ENCODE data around the gene KRT78. TPM values are rescaled to one million over a fixed set of nuclear protein-coding genes. Genes with fewer than 3 reads are reported as not detected.

The KRT78 gene
- polyA plus RNA-seq, 2 of the 4 experiments (the other 2 are of a cell fraction): 0.09 to 0.12 TPM

DNA sequence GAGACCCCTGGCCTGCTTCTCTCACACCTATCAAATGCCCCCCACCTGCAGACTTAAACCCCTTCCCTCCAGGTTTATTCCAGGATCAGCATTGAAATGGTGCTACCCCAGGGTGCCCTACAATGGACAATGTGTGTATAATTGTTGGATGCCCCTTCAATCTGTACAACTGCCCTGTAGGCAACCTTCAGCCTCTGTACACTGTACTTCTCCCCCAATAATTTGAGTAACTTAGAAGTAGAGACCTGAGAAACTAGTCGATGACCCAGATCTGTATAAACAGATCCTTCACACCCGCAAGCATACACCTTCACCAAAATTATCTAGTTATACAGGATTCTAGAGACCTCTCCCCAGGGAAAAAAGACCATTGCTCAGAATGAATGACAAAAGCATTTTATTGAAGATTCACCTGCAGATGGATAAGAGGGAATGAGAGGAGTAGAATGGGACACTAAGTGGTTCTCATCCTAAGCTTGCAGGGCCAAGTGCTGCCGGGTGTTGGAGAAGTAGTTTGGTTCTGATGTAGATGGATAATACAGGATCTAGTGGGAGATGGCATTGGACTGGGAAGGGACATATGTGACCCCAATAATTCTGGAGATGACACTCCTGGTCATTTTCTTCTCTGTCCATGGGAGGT is 42.5 kb downstream of the KRT78 start:
- POLR2A ChIA-PET: no interaction called here
- 93% methylated on average over 3 of the region's 3 CpGs for WGBS (ENCODE audit: missing lambda C conversion rate)

DNA sequence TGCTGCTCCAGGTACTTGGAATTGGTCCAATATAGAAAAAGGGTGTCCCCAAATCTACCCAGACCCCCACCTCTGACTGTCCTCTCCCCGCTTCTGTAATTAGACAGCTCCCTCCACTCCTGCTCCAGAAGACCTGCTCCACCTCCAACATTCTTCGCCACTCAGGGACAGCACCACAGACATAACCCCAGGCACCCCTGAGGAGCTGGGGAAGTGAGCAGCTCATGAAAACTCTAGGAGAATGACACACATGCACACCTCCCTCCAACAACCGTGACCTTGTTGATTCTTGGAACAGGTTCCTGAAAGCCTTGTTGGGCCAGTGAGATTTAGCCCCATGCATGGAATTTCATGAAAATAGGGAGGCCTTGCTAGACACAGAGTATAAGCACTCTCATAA is 43.1 kb downstream of the KRT78 start:
- peaks cover 37% of the 10 kb centered on the region for H3K4me1 ChIP-seq
- ChIA-PET CTCF (interaction anchor here (0.6 to 1.6 kb wide), 2 partner anchors 12 to 25 kb away, joined by 4 read pairs; no protein-coding TSS in a partner anchor), POLR2A (no interaction called here)
- no peak overlapping the region for H3K4me2 ChIP-seq
- ATAC-seq (no peak), FAIRE-seq (no peak), DNase-seq (ENCODE audit: low read depth in 1 of 2, low spot score in 1 of 2) (no peak)
- H3K9me3 ChIP-seq: no peaks in the 10 kb centered on the region
- H3K27ac ChIP-seq: no peak overlapping the region
- 82% methylated on average over 3 of the region's 3 CpGs for WGBS (ENCODE audit: missing lambda C conversion rate)
- no peak for TF ChIP-seq FOXS1 (CRISPR knock-in tag; IDR thresholded peaks at IDR 0.05)
- TF ChIP-seq, protein P1, sequence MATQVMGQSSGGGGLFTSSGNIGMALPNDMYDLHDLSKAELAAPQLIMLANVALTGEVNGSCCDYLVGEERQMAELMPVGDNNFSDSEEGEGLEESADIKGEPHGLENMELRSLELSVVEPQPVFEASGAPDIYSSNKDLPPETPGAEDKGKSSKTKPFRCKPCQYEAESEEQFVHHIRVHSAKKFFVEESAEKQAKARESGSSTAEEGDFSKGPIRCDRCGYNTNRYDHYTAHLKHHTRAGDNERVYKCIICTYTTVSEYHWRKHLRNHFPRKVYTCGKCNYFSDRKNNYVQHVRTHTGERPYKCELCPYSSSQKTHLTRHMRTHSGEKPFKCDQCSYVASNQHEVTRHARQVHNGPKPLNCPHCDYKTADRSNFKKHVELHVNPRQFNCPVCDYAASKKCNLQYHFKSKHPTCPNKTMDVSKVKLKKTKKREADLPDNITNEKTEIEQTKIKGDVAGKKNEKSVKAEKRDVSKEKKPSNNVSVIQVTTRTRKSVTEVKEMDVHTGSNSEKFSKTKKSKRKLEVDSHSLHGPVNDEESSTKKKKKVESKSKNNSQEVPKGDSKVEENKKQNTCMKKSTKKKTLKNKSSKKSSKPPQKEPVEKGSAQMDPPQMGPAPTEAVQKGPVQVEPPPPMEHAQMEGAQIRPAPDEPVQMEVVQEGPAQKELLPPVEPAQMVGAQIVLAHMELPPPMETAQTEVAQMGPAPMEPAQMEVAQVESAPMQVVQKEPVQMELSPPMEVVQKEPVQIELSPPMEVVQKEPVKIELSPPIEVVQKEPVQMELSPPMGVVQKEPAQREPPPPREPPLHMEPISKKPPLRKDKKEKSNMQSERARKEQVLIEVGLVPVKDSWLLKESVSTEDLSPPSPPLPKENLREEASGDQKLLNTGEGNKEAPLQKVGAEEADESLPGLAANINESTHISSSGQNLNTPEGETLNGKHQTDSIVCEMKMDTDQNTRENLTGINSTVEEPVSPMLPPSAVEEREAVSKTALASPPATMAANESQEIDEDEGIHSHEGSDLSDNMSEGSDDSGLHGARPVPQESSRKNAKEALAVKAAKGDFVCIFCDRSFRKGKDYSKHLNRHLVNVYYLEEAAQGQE (IDR thresholded peaks at IDR 0.05): no peak
- no peak for TF ChIP-seq SREBF2 (IDR thresholded peaks at IDR 0.05)
- no peak for TF ChIP-seq ZFP36 (IDR thresholded peaks at IDR 0.05; ENCODE audit: borderline replicate concordance, partially characterized antibody)
- TF ChIP-seq, protein P2, sequence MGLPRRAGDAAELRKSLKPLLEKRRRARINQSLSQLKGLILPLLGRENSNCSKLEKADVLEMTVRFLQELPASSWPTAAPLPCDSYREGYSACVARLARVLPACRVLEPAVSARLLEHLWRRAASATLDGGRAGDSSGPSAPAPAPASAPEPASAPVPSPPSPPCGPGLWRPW (IDR thresholded peaks at IDR 0.05): no peak
- no peak for TF ChIP-seq TFCP2L1 (CRISPR knock-in tag; IDR thresholded peaks at IDR 0.05)
- TF ChIP-seq, protein P3, sequence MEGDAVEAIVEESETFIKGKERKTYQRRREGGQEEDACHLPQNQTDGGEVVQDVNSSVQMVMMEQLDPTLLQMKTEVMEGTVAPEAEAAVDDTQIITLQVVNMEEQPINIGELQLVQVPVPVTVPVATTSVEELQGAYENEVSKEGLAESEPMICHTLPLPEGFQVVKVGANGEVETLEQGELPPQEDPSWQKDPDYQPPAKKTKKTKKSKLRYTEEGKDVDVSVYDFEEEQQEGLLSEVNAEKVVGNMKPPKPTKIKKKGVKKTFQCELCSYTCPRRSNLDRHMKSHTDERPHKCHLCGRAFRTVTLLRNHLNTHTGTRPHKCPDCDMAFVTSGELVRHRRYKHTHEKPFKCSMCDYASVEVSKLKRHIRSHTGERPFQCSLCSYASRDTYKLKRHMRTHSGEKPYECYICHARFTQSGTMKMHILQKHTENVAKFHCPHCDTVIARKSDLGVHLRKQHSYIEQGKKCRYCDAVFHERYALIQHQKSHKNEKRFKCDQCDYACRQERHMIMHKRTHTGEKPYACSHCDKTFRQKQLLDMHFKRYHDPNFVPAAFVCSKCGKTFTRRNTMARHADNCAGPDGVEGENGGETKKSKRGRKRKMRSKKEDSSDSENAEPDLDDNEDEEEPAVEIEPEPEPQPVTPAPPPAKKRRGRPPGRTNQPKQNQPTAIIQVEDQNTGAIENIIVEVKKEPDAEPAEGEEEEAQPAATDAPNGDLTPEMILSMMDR (IDR thresholded peaks at IDR 0.05): no peak
- no peak for TF ChIP-seq PHF8 (IDR thresholded peaks at IDR 0.05; ENCODE audit: borderline replicate concordance, low read depth)
- no peak for TF ChIP-seq FOSB (CRISPR knock-in tag; IDR thresholded peaks at IDR 0.05)
- TF ChIP-seq JUN (IDR thresholded peaks at IDR 0.05): no peak
- TF ChIP-seq ESRRA (IDR thresholded peaks at IDR 0.05; ENCODE audit: borderline replicate concordance, low read length): no peak
- no peak for TF ChIP-seq POLR2A (IDR thresholded peaks at IDR 0.05; ENCODE audit: low read length)
- TF ChIP-seq CBX8 (IDR thresholded peaks at IDR 0.05): no peak
- no peak for TF ChIP-seq ZC3H11A (IDR thresholded peaks at IDR 0.05)
- TF ChIP-seq, protein P4, sequence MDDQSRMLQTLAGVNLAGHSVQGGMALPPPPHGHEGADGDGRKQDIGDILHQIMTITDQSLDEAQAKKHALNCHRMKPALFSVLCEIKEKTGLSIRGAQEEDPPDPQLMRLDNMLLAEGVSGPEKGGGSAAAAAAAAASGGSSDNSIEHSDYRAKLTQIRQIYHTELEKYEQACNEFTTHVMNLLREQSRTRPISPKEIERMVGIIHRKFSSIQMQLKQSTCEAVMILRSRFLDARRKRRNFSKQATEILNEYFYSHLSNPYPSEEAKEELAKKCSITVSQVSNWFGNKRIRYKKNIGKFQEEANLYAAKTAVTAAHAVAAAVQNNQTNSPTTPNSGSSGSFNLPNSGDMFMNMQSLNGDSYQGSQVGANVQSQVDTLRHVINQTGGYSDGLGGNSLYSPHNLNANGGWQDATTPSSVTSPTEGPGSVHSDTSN (IDR thresholded peaks at IDR 0.05): no peak
- TF ChIP-seq, protein P5, sequence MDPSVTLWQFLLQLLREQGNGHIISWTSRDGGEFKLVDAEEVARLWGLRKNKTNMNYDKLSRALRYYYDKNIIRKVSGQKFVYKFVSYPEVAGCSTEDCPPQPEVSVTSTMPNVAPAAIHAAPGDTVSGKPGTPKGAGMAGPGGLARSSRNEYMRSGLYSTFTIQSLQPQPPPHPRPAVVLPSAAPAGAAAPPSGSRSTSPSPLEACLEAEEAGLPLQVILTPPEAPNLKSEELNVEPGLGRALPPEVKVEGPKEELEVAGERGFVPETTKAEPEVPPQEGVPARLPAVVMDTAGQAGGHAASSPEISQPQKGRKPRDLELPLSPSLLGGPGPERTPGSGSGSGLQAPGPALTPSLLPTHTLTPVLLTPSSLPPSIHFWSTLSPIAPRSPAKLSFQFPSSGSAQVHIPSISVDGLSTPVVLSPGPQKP (IDR thresholded peaks at IDR 0.05; ENCODE audit: low read depth, low read length): no peak
- no peak overlapping the region for H3K4me3 ChIP-seq

More for the DNA sequence above, 42.5 kb downstream of the KRT78 start:
- Histone ChIP-seq H3K27ac (no peak overlapping the region), H3K9me3 (no peaks in the 10 kb centered on the region), H3K4me1 (peaks cover 32% of the 10 kb centered on the region), H3K4me3 (no peak overlapping the region), H3K4me2 (no peak overlapping the region)
- FAIRE-seq: no peak
- TF ChIP-seq CHD4 (IDR thresholded peaks at IDR 0.05; ENCODE audit: borderline replicate concordance): no peak
- no peak for TF ChIP-seq EHMT2 (IDR thresholded peaks at IDR 0.05; ENCODE audit: low read depth)
- DNase-seq (ENCODE audit: low read depth in 1 of 2, low spot score in 1 of 2): no peak
- ATAC-seq: no peak
- CTCF ChIA-PET: interaction anchor here (1.1 kb wide), 1 partner anchor 223 kb away, joined by 3 read pairs; no protein-coding TSS in a partner anchor

Data from A549 (cell line).